GM19463 (cell line): ENCODE results near the gene AGT.

Source experiments
- ATAC-seq: cut with Tn5 transposase; IDR thresholded peaks from one replicate; pipeline ENCODE4 v1.9.1; 2021; ENCODE audit warnings: mild to moderate bottlenecking, moderate library complexity; ENCODE audit not compliant: unreplicated experiment

Gene AGT

DNA sequence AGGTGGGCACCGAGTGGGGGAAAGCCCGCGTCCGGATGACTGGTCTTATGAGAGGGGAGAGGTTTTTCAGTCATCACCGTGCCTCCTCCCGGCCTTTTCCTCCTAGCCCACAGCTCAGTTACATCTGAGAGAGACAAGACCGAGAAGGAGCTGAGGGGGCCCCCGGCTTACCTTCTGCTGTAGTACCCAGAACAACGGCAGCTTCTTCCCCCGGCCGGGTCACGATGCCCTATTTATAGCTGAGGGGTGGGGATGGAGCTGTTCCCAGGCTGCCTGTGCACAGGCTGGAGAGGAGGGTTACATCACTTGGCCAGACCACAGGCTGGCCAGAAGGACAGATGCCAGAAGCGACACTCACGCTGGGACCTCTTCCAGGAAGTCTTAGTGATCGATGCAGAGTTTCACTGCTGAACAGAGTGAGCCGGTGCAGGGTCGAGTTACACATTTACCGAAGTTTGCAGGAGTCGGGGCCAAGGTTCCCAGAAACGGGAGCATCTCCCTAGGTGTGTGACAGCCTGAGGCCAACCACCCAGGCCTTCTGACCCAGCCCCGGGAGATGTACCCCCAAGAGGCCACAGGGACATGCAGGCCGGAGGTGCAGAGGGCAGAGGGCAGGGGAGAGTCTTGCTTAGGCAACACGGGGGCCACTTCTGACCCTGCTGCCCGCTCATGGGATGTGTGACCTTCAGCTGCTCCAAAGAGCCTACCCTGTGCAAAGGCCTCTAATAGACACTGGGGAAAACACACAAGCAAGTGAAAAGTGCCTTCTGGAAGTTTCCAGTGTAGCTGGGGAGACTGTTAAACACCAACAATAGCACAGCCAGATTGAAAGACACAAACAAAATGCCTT is at the start of gene AGT:
TSS of gene AGT (minus strand) at position 208 of the 850 bp plus-strand sequence. CDS start 3,299 bp downstream, outside the sequence.
- no peak for ATAC-seq

DNA sequence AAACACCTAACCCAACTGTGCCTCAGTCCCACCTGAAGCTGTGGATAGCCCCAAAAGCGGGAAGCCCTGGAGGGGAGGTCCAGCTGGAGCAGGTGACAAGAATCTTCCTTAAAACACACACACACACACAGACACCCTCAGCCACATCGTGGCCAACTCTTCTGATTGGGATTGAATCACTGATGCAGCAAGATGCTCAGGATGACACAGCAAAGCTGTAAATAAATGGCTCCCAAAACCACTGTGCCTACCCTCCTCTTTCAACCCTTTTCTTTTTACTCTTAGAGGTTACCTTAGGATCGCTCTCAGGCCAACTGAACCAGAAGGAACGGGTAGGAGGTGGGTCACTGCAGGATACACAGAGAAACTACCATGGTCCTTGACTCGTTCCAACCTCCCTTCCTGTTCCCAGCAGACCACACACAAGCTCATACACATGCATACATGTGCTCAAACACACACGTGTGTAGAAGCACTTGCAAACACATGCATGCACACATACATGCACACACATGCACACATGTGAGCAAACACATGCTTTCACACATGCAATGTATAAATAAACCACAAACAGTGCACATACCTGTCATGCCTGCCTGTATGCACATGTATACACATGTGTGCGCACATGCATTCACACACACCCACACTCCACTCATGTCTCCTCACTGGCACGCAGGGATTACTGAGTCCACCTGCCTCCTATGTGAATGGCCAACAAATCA is 47.7 kb upstream of the AGT start:
- no peak for ATAC-seq

- no peak for ATAC-seq
Measured at GRCh38 chr1:230760360-230760827, 46.5 kb upstream of the AGT start.

DNA sequence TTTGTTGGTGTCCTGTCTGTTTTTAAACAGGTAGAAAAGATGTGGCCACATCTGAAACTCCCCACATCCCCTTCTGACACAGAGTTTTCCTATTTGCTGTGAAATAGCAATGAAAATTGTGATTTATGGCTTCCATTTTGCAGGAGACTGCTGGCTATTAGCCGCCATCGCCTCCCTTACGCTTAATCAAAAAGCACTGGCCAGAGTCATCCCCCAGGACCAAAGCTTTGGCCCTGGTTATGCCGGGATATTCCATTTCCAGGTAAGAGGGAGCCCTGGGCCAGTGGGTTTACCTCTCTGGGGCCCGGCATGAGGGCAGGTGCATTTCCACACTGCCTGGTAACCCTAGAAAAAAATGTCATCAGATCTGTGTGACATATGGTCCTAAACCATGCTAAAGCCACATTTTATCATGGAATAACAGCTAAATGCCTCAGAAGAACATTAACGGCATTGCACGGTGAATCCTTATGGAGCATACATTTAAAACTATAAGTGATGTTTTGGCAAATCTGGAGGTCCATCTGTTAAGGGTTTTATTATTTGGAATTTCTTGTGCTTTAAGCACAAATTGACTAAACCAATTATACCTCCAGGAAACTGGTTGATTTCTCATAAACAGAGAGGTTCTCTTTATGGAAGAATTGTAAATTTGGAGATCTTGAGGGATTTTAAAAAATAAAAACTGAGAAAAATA is 45.6 kb upstream of the AGT start:
- ATAC-seq, result no peak

GRCh38 chr1:230758709-230759368 is 44.9 kb upstream of the AGT start:
- ATAC-seq, result no peak

GRCh38 chr1:230757856-230758708 is 44.2 kb upstream of the AGT start:
- ATAC-seq, result no peak

GRCh38 chr1:230754796-230755195 is 40.9 kb upstream of the AGT start:
- no peak for ATAC-seq

- no peak for ATAC-seq
Measured at GRCh38 chr1:230753586-230754251, 39.8 kb upstream of the AGT start.

DNA sequence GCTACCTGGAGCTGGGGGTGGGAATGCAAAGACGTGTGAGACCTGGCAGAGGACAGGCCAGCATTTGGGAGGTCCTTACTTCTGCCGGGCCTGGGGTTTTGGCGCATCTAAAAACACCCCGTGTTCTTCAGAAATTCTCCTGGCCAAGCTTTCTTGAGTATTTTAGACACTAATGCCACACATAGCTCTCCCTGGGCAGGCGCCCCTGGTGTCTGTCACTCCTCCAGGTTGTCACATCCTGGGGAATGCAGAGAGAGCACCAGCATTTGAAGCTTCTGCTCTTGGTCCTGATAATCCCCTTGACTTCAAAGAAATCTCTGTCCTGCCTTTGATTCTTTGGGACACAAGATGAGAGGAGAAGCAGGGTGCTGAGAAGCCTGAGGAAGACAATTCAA is 39.3 kb upstream of the AGT start:
- no peak for ATAC-seq

GRCh38 chr1:230752407-230752806 is 38.5 kb upstream of the AGT start:
- ATAC-seq, result no peak

DNA sequence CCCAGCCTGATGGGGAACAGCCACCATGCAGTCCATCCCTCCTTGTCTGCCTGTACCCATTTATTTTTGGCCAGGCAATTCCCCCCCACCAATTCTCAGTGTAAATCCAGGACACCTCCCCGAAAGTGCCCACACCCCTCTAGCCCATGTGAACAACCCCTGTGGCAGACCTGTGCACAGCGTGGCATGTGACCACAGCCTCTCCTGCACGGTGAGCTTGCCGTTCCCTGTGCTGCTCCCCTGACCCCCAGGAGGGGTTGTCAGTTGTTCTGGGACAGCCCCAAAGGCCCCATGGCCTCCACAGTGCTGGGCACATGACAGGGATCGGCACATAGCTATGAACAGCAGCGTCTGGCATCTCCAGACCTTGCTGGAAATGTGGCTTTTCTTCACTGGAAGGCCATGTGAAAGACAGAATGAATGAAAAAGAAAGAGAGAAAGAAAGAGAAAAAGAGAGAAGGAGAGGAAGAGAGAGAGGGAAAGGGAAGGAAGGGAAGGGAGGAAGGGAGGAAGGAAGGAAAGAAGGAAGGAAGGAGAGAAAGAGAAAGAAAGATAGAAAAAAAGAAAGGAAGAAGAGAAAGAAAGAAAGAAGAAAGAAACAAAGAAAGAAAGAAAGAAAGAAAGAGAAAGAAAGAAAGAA is 37.2 kb upstream of the AGT start:
- no peak for ATAC-seq

DNA sequence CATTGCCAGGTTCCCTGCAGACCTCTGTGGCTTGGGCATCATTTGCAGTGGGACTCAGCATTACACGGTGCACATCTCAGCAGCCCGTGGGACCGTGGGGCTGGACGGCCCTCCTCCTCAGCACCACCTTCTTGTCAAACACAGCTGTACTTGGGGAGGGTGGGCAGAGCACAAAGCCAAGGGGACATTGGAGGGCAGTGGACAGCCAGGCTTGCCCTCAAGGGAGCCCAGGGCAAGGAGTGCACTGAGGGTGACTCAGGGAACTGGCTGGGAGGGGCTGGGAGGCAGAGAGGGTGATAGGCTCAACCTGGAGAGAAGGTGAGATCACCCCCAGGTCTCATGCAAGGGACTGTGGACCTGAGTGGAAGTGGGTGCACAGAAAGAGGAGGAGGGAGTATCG is 36.7 kb upstream of the AGT start:
- no peak for ATAC-seq

DNA sequence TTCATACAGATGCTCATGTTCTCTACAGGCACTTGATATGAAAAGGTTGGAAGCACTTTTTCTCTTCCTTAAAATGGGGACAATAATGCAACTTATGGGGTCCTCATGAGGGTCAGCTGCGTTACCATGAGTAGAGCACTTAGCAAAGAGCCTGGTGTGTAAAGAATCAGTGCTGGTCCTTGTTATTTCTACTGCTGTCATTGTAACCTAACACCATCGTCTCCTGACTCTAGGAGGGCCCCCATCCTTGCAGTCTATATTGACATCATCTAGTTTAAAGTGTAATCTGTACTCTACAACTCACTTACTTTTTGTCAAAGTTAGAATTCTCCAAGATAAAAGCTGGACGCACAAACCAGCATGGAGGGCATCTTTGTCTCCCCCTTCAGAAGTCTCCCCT is 35.7 kb upstream of the AGT start:
- no peak for ATAC-seq

DNA sequence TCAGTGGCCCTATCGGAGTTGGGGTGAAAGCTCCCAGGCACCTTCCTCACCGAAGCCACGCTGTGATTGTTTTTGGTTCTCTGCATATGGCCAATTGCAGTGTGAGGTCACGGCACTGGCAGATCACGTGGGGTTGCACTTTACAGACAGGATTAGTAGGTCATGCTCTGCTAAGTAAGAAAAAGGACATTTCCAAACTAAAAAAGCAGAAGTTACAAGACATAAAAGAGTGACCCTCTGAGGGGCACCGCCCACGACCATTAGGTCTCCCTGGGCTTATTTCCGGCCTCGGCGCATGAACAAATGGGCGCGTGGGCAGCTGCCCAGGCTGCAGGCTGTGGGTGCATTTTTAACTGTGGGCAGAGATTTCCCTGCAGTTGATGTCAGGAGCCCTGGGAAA is 35.2 kb upstream of the AGT start:
- ATAC-seq, result no peak

GRCh38 chr1:230747890-230748800 is 34.2 kb upstream of the AGT start:
- ATAC-seq, result no peak

GRCh38 chr1:230747127-230747730 is 33.3 kb upstream of the AGT start, which contains the start of gene CAPN9:
Gene CAPN9, plus strand, starts transcription at chr1:230747388. Its CDS starts 109 bp downstream, at chr1:230747497.
- ATAC-seq, result no peak

DNA sequence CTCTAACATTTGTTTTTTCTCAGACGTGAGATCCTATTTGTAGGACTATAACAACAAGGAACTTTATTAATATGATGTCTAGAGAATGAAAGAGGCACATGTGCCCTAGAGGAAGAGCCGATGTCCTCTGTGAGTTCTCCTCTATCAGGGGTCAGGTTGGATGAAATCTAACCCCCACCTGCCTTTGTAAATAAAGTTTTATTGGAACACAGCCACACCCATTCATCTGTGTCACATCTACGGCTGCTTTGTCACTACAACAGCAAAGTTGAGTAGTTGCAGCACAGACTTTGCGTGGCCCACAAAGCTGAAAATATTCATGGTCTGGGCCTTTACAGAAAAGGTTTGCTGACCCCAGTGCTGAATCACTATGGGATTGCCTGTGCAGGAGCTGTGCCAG is 32.7 kb upstream of the AGT start:
- ATAC-seq, result no peak
